Astrocyte (in vitro differentiated cells and primary cell): Measurements from ENCODE around the gene DLG1. TPM values are rescaled to one million over a fixed set of nuclear protein-coding genes. Genes with fewer than 3 reads are reported as not detected.
"Not testable (repeated sequence)": the region's sequence is repeated elsewhere in the genome, so short reads cannot be mapped to it uniquely, and the experiment has no call there.

Source experiments
- DNase-seq: peaks from one replicate; pipeline ENCODE4 v3.0.0-alpha.2; 2010; ENCODE audit warnings: low read depth
- FAIRE-seq: peaks from 2 replicates; lab custom pipeline; 2011; peaks lifted over from hg19 to GRCh38; lab: Jason Lieb, UNC
- H2AFZ ChIP-seq: 2 replicates; pipeline ENCODE4 v1.6.0; 2012; ENCODE audit warnings: low read depth, low read length, inconsistent platforms
- H3K27ac ChIP-seq: 2 replicates; pipeline ENCODE4 v1.5.1; 2011; ENCODE audit warnings: low read depth, low read length, inconsistent platforms
- H3K27me3 ChIP-seq: 2 replicates; pipeline ENCODE4 v1.6.0; 2011; ENCODE audit warnings: low read length, inconsistent platforms; ENCODE audit not compliant: insufficient read depth
- H3K36me3 ChIP-seq: 2 replicates; pipeline ENCODE4 v1.5.1; 2011; ENCODE audit warnings: low read length, inconsistent platforms; ENCODE audit not compliant: insufficient read depth
- H3K4me1 ChIP-seq: 2 replicates; pipeline ENCODE4 v1.5.1; 2011; ENCODE audit warnings: low read length, inconsistent platforms; ENCODE audit not compliant: insufficient read depth
- H3K4me2 ChIP-seq: 2 replicates; pipeline ENCODE4 v1.6.0; 2012; ENCODE audit warnings: low read length, inconsistent platforms
- H3K4me3 ChIP-seq: 2 replicates; pipeline ENCODE4 v1.5.1; 2011; ENCODE audit warnings: low read depth, mild to moderate bottlenecking, low read length, inconsistent platforms; ENCODE audit not compliant: insufficient read depth
- H3K79me2 ChIP-seq: 2 replicates; pipeline ENCODE4 v1.6.0; 2012; ENCODE audit warnings: mild to moderate bottlenecking, low read length, inconsistent platforms; ENCODE audit not compliant: insufficient read depth
- H3K9ac ChIP-seq: 2 replicates; pipeline ENCODE4 v1.6.0; 2012; ENCODE audit warnings: mild to moderate bottlenecking, low read length, inconsistent platforms
- H3K9me3 ChIP-seq: 2 replicates; pipeline ENCODE4 v1.5.1; 2012; ENCODE audit warnings: low read depth, mild to moderate bottlenecking, low read length, inconsistent platforms; ENCODE audit not compliant: insufficient read depth
- H4K20me1 ChIP-seq: 2 replicates; pipeline ENCODE4 v1.6.0; 2012; ENCODE audit warnings: low read length, inconsistent platforms; ENCODE audit not compliant: insufficient read depth
- H3K27ac Mint-ChIP-seq: one replicate; pipeline ENCODE4 v1.8.0; 2021; ENCODE audit warnings: mild to moderate bottlenecking, mixed read lengths; ENCODE audit not compliant: unreplicated experiment
- H3K27me3 Mint-ChIP-seq: one replicate; pipeline ENCODE4 v1.8.0; 2021; ENCODE audit warnings: low read depth, mixed read lengths; ENCODE audit not compliant: unreplicated experiment
- H3K36me3 Mint-ChIP-seq: one replicate; pipeline ENCODE4 v1.8.0; 2021; ENCODE audit warnings: low read depth, mixed read lengths; ENCODE audit not compliant: unreplicated experiment
- H3K4me1 Mint-ChIP-seq: one replicate; pipeline ENCODE4 v1.8.0; 2021; ENCODE audit warnings: low read depth, mixed read lengths; ENCODE audit not compliant: unreplicated experiment
- H3K4me3 Mint-ChIP-seq: one replicate; pipeline ENCODE4 v1.8.0; 2021; ENCODE audit warnings: mild to moderate bottlenecking, moderate library complexity, mixed read lengths; ENCODE audit not compliant: unreplicated experiment
- H3K9me3 Mint-ChIP-seq: one replicate; pipeline ENCODE4 v1.8.0; 2021; ENCODE audit warnings: mild to moderate bottlenecking, mixed read lengths; ENCODE audit not compliant: unreplicated experiment
- CTCF ChIP-seq: IDR thresholded peaks from 2 replicates; pipeline ENCODE4 v1.5.1; 2011; ENCODE audit warnings: low read depth, mild to moderate bottlenecking, inconsistent platforms, low read length, moderate library complexity; ENCODE audit not compliant: insufficient read depth
- EZH2 ChIP-seq: IDR thresholded peaks from 2 replicates; pipeline ENCODE4 v1.6.1; 2012; ENCODE audit warnings: mild to moderate bottlenecking, low read length, inconsistent platforms; ENCODE audit not compliant: insufficient read depth
- total RNA-seq: library from RNA; stranded (reverse); gene quantifications from 2 replicates; pipeline ENCODE4 v1.2.1, GENCODE V29; 2021

DLG1 gene
- total RNA-seq, 1 donor from 2014 or later: 210 TPM

- no peak overlapping the region for H3K4me3 Mint-ChIP-seq
- Histone ChIP-seq H3K79me2 (peaks cover 100% of the 10 kb centered on the region), H3K4me2 (no peak overlapping the region), H3K27me3 (no peaks in the 10 kb centered on the region), H3K4me1 (no peaks in the 10 kb centered on the region), H4K20me1 (peaks cover 97% of the 10 kb centered on the region), H3K9me3 (no peaks in the 10 kb centered on the region), H3K27ac (no peak overlapping the region), H3K36me3 (no peaks in the 10 kb centered on the region), H3K9ac (no peak overlapping the region), H3K4me3 (no peak overlapping the region), H2AFZ (no peak overlapping the region)
- TF ChIP-seq EZH2: no peak
- peak; percentile 67 for FAIRE-seq
- peaks cover 45% of the 10 kb centered on the region for H3K4me1 Mint-ChIP-seq
- H3K9me3 Mint-ChIP-seq: no peaks in the 10 kb centered on the region
- DNase-seq: peak; percentile 43
- no peaks in the 10 kb centered on the region for H3K27me3 Mint-ChIP-seq
- peaks cover 7% of the 10 kb centered on the region for H3K36me3 Mint-ChIP-seq
- H3K27ac Mint-ChIP-seq: peak overlapping the region; percentile 6
Measured at GRCh38 chr3:197202694-197203093, 95.7 kb downstream of the DLG1 start.

GRCh38 chr3:197201791-197202452 lies 96.5 kb downstream of the DLG1 start:
- peaks cover 97% of the 10 kb centered on the region for H4K20me1 ChIP-seq
- Mint-ChIP-seq H3K4me3 (no peak overlapping the region), H3K4me1 (peaks cover 40% of the 10 kb centered on the region), H3K27ac (no peak overlapping the region), H3K36me3 (peaks cover 7% of the 10 kb centered on the region), H3K9me3 (no peaks in the 10 kb centered on the region), H3K27me3 (no peaks in the 10 kb centered on the region)
- H3K36me3 ChIP-seq: no peaks in the 10 kb centered on the region
- H3K9me3 ChIP-seq: no peaks in the 10 kb centered on the region
- H3K4me1 ChIP-seq: no peaks in the 10 kb centered on the region
- H3K9ac ChIP-seq: no peak overlapping the region
- H2AFZ ChIP-seq: no peak overlapping the region
- FAIRE-seq (no peak), DNase-seq (no peak)
- H3K4me3 ChIP-seq: no peak overlapping the region
- peaks cover 100% of the 10 kb centered on the region for H3K79me2 ChIP-seq
- no peak overlapping the region for H3K27ac ChIP-seq
- H3K4me2 ChIP-seq: no peak overlapping the region
- TF ChIP-seq EZH2 (no peak), CTCF (no peak)
- H3K27me3 ChIP-seq: no peaks in the 10 kb centered on the region

GRCh38 chr3:197200856-197201255 lies 97.6 kb downstream of the DLG1 start:
- H3K27ac ChIP-seq, H3K9me3 Mint-ChIP-seq, H3K4me2 ChIP-seq, H3K4me3 ChIP-seq, H3K27ac Mint-ChIP-seq, FAIRE-seq, H2AFZ ChIP-seq, H3K27me3 Mint-ChIP-seq, H3K36me3 Mint-ChIP-seq, H3K9me3 ChIP-seq, H3K9ac ChIP-seq, DNase-seq, H3K36me3 ChIP-seq, H3K27me3 ChIP-seq, H3K4me1 ChIP-seq: not testable (repeated sequence)
- peak overlapping the region; percentile 45 for H3K4me3 Mint-ChIP-seq
- peaks cover 38% of the 10 kb centered on the region for H3K4me1 Mint-ChIP-seq
- Histone ChIP-seq H3K79me2 (peaks cover 100% of the 10 kb centered on the region), H4K20me1 (peaks cover 97% of the 10 kb centered on the region)
